NCI-H2196 treated with DMSO at 0.1 percent for 48 hours (cell line): ENCODE results near the gene PRDX4.
"Not testable (repeated sequence)": the region's sequence is repeated elsewhere in the genome, so short reads cannot be mapped to it uniquely, and the experiment has no call there.

Experiments used
- DNase-seq: peaks from one replicate; lab custom pipeline; 2025; ENCODE audit not compliant: unreplicated experiment; lab: John Stamatoyannopoulos, UW

PRDX4 gene

DNA sequence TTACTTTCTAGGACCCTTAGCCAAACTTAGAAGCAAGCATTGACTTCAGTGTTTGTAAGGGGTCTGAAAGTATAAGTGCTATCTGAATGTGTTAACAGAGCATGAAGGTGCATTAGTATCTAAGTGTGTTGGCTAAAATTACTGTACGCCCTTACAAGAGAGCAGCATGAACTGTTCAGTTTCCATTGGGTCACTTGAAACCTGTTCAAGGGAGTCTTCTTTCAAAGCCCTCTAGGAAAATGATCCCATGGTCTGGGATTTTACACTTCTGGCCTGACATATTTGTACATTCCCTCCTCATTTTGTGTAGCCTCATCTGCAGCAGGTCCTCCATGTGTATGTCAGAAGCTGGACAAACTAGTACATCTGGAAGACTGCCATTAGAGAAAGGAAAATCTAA, 3.2 kb downstream of the PRDX4 start:
- DNase-seq: no peak

- DNase-seq: no peak
These were observed 5.8 kb downstream of the PRDX4 start for GRCh38 chrX:23673108-23673507.

GRCh38 chrX:23676486-23676885, 9.2 kb downstream of the PRDX4 start:
- DNase-seq: not testable (repeated sequence)

GRCh38 chrX:23692166-23692565, 24.9 kb downstream of the PRDX4 start:
- no peak for DNase-seq

DNA sequence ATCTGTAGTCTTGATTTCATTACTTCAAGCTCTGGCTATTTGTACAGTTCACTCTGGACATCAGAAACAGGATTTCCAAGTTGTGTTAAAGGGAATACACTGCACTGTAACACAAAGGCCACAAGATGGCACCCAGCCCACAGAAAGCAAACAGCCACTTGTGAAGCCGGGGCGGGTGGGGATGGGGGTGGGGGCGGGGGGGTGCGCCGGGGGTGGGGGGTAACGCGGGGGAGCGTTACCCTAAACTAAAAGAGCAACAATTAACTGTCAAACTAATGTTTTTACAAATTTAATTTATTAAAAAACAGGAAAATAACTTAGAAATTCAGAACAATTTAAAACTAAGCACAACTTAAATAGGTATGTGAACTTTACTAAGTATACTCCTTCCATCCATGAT, 27.3 kb downstream of the PRDX4 start:
- peak; percentile 1 for DNase-seq

DNA sequence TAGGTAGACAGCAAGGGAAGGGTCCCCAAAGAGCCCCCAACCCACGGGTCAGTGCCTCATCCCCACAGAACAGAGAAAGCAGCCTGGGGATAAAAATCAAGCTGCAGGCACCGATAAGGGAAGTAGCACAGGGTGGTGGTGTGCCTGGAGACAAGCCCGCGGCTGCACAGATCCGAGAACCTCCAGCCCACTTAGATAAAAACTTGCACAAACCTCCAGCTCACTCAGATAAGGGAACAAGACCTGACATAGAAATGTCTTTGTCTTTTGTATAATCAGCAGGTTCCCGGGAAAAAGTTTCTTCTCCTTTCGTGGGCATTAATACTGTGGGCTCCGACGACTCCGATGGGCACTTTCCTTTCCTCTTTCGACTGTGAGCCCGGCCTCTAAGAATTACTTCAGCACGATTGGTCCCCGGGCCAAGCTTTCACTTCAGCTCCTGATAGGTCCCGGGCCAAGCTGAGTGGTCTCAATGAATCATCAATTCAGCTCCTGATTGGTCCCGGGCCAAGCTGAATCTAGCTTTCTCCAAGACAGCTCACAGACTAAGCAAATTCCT, 32.4 kb downstream of the PRDX4 start:
- no peak for DNase-seq

DNA sequence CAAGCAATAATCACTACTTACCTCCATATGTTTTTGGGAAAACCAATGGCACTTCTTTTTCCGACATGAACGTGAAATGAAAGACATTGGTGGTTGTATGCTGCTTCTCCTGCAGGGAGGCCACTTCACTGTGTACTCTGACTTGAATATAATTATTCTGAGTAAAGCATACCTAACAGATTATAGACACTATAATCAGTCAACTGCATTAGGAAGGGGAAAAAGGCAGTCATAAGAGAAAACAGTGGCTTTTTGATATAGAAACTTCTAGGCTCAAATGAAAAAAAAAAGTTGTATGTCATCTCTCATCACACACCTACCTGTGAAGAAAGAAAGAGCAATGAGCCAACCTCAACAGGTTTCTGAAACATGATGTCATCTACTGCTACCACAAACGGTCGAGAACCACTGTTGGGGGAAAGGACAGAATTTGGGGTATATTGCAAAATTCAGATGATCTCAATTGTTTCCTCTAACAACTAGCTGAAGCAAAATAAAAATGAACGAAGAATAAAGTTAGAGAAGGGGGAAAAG, 37.4 kb downstream of the PRDX4 start:
- DNase-seq: no peak

DNA sequence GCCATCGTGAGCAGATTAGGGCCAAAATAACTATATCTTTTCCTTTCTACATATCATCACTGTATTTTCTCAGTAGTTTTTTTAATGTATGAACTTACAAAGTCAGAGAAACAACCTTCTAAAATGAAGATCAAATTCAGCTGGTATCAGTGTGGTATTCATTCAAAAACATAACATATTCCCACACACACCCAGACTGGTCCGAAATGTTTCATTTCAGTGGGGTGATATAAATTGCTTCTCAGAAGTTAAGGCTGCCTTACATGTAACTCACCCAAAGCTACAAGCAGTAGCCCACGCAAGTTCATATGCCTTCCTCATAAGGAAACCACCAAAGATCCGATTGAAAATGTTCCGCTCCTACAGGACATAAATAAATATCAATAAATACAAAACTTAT, 37.9 kb downstream of the PRDX4 start:
- no peak for DNase-seq

- DNase-seq: no peak
These were observed 52.9 kb downstream of the PRDX4 start for GRCh38 chrX:23720117-23720677.

DNA sequence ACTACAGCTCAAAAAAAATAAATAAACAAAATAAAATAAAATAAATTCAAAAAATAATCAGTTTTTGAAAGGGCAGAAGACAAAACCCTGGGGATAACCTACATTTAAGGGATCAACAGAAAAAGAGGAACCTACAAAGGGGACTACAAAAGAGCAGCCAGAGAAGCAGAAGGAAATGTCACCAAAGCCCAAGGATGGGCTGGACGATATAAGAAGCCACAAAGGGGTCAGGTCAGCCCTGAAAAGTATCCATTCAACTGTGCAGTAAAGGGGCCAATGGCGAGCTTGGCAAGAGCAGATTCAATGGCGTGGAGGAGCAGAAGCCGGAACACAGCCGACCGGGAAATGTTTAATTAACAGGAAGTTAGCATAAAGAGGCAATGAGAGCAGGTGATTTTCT, 58.9 kb downstream of the PRDX4 start:
- no peak for DNase-seq

GRCh38 chrX:23727206-23727605, 59.9 kb downstream of the PRDX4 start:
- no peak for DNase-seq

DNA sequence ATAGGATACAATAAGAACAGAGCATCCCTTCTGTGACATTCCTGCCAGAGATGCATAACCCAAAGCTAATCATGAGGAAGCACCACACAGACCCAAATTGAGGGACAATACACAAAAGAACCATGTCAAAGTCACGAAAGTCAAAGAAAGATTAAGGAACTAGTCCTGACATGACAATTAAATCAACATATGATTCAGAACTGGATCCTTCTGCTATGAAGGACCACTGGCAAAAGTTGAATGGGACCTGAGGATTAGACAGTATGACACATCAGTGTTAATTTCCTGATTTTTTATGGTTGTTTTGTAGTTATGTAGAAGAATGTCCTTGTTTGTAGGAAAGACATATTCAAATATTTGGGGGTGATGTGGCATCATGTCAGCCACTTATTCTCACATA, 61.9 kb downstream of the PRDX4 start:
- DNase-seq: no peak

DNA sequence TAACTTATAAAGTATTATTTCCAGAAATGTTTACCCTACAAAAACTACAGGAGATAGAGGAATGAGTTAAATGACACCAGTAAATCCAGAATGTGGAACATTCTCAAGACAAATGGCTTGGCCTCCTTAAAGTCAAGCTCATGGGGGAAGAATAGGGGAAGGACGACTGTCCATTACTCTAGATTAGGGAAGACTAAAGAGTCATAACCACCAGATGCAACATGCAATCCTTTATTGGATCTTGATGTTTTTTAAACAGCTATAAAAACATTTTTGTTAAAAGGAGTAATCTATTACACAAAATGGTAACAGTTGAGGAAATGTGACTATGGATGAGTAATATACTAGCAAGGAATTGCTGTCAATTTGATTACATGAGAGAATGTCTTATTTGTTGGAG, 64.7 kb downstream of the PRDX4 start:
- DNase-seq: no peak

GRCh38 chrX:23732704-23733103, 65.4 kb downstream of the PRDX4 start:
- DNase-seq: no peak
